Neutrophil (primary cell): ENCODE data around the gene SLC39A3.

Experiments
- H3K27ac ChIP-seq: fragments of 200-600 bp; sonication (generic); 2 replicates; pipeline ENCODE4 v1.5.1; 2016; ENCODE audit warnings: mild to moderate bottlenecking, moderate library complexity
- H3K27me3 ChIP-seq: fragments of 200-600 bp; sonication (generic); 2 replicates; pipeline ENCODE4 v1.6.0; 2016; ENCODE audit warnings: mild to moderate bottlenecking
- H3K36me3 ChIP-seq: fragments of 200-600 bp; sonication (generic); 2 replicates; pipeline ENCODE4 v1.5.1; 2017
- H3K4me1 ChIP-seq, 2 experiments: fragments of 200-600 bp in 1 of 2; sonication (generic) in 1 of 2; 1 replicate in 1 of 2; 2 replicates in 1 of 2; pipeline versions ENCODE4 v1.5.1 to v1.6.1; 2013 to 2016; ENCODE audit warnings: low read depth in 1 of 2, low read length in 1 of 2, mild to moderate bottlenecking in 1 of 2, moderate library complexity in 1 of 2; ENCODE audit not compliant: control insufficient read depth in 1 of 2, insufficient read depth in 1 of 2
- H3K4me3 ChIP-seq, 2 experiments: fragments of 200-600 bp in 1 of 2; sonication (generic) in 1 of 2; 1 replicate in 1 of 2; 2 replicates in 1 of 2; pipeline ENCODE4 v1.5.1; 2013 to 2016; ENCODE audit warnings: low read depth in 1 of 2, low read length in 1 of 2, mild to moderate bottlenecking in 1 of 2, moderate library complexity in 1 of 2
- H3K9me3 ChIP-seq: fragments of 200-600 bp; sonication (generic); 2 replicates; pipeline ENCODE4 v1.5.1; 2016
- TF ChIP-seq, protein P1 (sequence below): fragments of 200-600 bp; sonication (generic); IDR thresholded peaks from 2 replicates; pipeline ENCODE4 v1.5.1; 2016; ENCODE audit warnings: antibody characterized with exemption

Gene SLC39A3

DNA sequence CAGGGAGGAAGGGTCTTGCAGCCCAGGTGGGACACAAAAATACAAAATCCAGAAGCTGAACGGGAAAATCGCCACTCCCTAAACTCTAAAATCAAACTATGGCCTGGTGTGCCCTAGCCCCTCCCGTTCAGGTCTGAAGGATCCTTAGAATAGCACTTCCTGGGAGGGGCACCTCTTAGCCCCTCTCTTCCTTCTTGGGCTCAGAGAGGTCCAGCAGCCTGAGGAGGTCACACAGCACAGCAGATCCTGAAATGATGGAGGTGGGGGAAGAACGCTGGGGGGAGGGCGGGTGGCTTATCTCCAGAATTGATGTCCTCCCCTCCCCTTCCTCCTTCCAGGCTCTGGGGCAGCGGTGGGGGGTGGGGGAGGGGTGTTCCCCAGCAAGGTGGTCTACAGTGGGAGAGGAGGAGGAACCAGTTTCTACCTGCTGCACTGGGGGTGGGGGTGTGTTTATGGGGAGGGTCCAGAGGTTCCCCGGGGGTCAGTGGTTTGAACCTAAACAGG is 20.5 kb downstream of the SLC39A3 start:
- TF ChIP-seq, protein P1, sequence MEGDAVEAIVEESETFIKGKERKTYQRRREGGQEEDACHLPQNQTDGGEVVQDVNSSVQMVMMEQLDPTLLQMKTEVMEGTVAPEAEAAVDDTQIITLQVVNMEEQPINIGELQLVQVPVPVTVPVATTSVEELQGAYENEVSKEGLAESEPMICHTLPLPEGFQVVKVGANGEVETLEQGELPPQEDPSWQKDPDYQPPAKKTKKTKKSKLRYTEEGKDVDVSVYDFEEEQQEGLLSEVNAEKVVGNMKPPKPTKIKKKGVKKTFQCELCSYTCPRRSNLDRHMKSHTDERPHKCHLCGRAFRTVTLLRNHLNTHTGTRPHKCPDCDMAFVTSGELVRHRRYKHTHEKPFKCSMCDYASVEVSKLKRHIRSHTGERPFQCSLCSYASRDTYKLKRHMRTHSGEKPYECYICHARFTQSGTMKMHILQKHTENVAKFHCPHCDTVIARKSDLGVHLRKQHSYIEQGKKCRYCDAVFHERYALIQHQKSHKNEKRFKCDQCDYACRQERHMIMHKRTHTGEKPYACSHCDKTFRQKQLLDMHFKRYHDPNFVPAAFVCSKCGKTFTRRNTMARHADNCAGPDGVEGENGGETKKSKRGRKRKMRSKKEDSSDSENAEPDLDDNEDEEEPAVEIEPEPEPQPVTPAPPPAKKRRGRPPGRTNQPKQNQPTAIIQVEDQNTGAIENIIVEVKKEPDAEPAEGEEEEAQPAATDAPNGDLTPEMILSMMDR: no peak
- H3K27ac ChIP-seq: no peak overlapping the region
- no peak overlapping the region for H3K4me3 ChIP-seq
- no peaks in the 10 kb centered on the region for H3K9me3 ChIP-seq
- H3K27me3 ChIP-seq: peaks cover 74% of the 10 kb centered on the region
- H3K36me3 ChIP-seq: no peaks in the 10 kb centered on the region
- peaks cover 0 to 4% of the 10 kb centered on the region in 2 experiments for H3K4me1 ChIP-seq

DNA sequence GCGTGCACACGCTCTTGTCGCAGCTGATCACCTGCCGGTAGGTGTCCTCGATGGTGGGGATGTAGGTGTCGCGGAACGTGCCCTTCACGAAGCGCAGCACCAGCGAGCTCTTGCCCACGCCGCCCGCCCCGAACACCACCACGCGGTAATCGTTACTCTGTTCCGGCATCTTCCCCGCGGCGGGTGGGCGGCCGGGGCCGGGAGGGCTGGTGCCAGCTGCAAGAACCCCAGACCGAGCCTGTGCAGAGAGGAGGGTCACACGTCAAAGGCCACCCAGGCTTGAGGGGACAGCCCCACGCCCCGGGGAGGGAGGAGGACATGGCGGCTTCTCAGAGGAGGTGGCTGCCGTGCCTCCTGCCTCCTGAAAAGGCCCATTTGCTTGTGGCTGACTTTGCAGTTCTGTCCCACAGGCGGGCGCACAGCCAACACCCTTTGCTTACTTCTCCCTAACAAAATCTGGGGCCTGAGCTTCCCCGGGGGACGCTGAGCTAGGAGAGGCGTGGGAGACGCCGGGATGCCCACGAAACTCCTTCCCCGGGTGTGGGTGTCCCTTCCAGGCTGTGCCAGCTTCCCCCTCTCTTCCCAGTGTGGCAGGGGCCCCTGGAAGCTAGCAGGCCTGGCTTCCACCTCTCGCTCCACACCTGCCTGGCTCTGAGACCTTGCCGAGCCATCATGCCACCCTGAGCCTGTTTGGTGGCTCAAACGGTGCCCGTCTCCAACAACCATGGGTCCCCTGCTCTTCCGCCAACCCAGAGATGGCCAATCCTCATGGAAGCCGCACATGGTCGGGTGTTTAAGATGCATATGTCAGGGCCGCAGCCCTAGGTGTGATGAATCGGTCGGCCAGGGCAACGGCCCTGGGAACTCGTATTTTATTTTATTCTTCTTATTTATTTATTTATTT is 21.9 kb downstream of the SLC39A3 start:
- TF ChIP-seq, protein P1: no peak
- no peaks in the 10 kb centered on the region for H3K9me3 ChIP-seq
- H3K4me3 ChIP-seq: no peak overlapping the region
- H3K36me3 ChIP-seq: no peaks in the 10 kb centered on the region
- peaks cover 0 to 4% of the 10 kb centered on the region in 2 experiments for H3K4me1 ChIP-seq
- H3K27me3 ChIP-seq: peaks cover 60% of the 10 kb centered on the region
- no peak overlapping the region for H3K27ac ChIP-seq

DNA sequence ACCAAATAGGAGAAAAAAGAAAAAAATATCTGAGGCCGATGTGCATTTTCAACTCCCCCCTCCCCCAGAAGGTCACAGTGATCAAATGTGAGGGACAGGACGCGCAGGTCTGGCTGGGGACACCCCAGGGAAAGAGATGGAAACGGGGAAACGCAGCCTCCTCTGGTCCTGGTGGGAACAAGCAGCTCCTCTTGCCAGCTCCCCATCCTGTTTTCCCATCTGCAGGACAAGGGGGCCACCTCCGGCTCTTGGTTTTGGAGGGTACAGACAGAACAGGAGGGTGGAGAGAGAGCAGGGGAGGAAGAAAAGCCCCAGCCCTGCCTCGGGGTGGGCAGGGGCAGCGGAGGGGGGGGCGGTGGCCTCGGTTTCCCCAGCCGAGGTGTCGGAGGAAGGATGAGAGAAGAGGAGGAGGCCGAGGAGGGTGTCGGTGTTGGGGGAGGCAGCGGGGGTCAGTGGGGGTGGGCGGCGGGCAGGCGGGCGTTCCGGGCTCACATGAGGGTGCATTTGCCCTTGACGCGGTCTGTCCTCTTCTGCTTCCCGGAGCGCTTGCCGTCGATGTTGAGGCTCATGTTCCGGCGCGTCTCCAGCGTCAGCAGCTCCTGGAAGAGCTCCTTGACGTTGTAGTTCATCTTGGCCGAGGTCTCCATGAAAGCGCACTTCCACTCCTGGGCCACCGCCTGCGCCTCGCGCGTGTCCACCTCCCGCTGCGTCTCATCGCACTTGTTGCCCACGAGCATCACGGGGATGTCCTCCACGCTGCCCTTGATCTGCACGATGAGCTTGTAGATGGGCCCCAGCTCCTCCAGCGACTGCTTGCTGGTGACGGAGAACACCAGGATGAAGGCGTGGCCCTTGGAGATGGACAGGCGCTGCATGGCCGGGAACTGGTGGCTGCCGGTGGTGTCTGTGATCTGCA is 22.8 kb downstream of the SLC39A3 start:
- Histone ChIP-seq H3K4me1 (peaks cover 0 to 4% of the 10 kb centered on the region in 2 experiments), H3K9me3 (no peaks in the 10 kb centered on the region), H3K27me3 (peaks cover 51% of the 10 kb centered on the region), H3K4me3 (no peak overlapping the region), H3K36me3 (no peaks in the 10 kb centered on the region), H3K27ac (no peak overlapping the region)
- TF ChIP-seq, protein P1: no peak

DNA sequence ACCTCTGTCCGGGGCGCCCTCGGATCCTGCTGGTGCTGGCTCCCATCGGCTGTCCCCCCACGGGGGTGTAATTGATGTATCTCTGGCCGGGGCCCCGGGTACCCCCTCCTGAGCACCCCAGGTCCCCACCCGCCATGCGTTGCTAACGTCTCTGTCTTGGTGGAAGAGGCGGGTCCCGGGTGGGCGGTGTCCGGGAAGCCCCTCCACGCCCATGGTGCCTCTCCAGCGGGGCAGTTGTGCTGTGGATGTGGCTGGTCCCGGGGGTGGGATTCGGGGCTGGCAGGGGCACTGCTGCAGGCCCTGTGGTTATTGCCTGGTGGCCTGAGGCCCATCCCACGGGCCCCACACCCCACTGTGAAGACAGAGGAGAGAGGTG is 23.6 kb downstream of the SLC39A3 start:
- Histone ChIP-seq H3K4me3 (no peak overlapping the region), H3K27ac (no peak overlapping the region), H3K36me3 (no peaks in the 10 kb centered on the region), H3K27me3 (peaks cover 44% of the 10 kb centered on the region), H3K9me3 (no peaks in the 10 kb centered on the region), H3K4me1 (peaks cover 0 to 2% of the 10 kb centered on the region in 2 experiments)
- TF ChIP-seq, protein P1: no peak

DNA sequence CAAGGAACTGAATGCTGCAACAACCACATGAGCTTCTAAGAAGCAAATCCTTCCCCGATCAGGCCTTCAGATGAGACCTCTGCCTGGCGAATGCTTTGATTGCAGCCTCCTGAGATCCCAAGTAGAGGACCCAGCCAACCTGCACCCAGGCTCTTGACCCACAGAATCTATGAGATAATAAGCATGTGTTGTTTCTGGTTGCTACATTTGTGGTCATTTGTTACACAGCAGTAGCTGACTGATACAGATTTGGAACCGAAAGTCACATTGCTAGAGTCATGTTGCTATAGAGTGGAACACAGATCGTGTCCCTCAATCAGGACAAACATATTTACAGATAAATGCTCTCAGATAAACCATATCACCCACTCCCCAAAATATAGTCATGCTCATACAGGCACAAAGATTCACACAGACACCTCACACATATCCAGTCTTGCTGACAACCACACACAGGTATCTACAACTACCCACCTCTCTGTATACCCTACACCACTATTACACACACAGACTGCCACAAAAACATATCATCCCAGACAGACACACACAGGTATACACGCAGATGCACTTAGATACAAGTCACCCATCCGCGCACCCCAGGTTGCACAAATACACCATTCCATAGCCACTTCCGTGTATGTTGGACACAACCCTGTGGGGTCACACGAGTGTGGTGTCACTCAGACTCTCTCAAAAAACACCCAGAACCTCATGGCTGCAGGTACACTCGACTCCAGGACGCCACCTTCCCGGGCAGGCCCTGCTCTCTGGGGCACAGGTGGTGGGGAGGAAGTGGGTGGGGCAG is 24.1 kb downstream of the SLC39A3 start:
- TF ChIP-seq, protein P1: no peak
- Histone ChIP-seq H3K9me3 (no peaks in the 10 kb centered on the region), H3K4me3 (no peak overlapping the region), H3K4me1 (peaks cover 4 to 8% of the 10 kb centered on the region in 2 experiments), H3K27ac (no peak overlapping the region), H3K36me3 (no peaks in the 10 kb centered on the region), H3K27me3 (peaks cover 39% of the 10 kb centered on the region)
